ENCODE results near the gene TLCD4. TPM values are rescaled to one million over a fixed set of nuclear protein-coding genes. Genes with fewer than 3 reads are reported as not detected.
"Not testable (repeated sequence)": the region's sequence is repeated elsewhere in the genome, so short reads cannot be mapped to it uniquely, and the experiment has no call there.

Gene TLCD4
- polyA plus RNA-seq, 1 donor (not counting 4 experiments of a cell fraction or from before 2014, with no cell fraction given), result 0.01 TPM

DNA sequence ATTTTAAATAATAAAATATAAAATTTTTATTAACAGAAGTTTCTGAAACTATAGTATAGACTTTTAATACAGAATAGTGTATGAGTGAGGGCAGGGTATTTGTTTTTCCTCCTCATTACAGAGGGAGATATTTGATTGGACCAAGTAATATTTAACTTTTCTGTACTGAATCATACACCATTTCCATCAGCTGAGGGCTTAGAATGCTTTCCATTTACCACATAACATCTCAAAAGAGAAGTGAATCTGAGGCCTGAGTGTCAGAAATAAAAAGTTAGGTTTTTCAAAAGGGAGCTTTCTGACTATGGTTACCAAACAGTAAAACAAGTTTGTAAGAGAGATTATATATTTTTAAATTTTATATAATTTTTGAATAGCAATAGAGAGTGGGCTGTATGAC lies 29.5 kb downstream of the TLCD4 start:
- Histone ChIP-seq H3K9ac (ENCODE audit: control insufficient read depth, extremely low read depth, insufficient read depth, low read length) (no peak overlapping the region), H3K79me2 (ENCODE audit: control insufficient read depth, insufficient read depth, low read length) (no peaks in the 10 kb centered on the region), H4K20me1 (ENCODE audit: control insufficient read depth, extremely low read depth, insufficient read depth, low read length) (no peaks in the 10 kb centered on the region), H3K36me3 (ENCODE audit: control insufficient read depth in 2 of 2, extremely low read depth in 1 of 2, insufficient read depth in 2 of 2, low read length in 2 of 2) (no peaks in the 10 kb centered on the region), H3K27me3 (ENCODE audit: control insufficient read depth, extremely low read depth, insufficient read depth, low read length) (no peaks in the 10 kb centered on the region), H3K4me3 (ENCODE audit: control insufficient read depth in 2 of 3, extremely low read depth in 1 of 3, insufficient read depth in 2 of 3, low read depth in 1 of 3, low read length in 3 of 3) (no peak overlapping the region), H3K27ac (ENCODE audit: control insufficient read depth, insufficient read depth, low read length) (no peak overlapping the region), H3K4me1 (ENCODE audit: control insufficient read depth, extremely low read depth, insufficient read depth, low read length) (no peaks in the 10 kb centered on the region), H3K9me3 (ENCODE audit: control insufficient read depth, low read depth, low read length) (no peaks in the 10 kb centered on the region), H2AFZ (ENCODE audit: control insufficient read depth, low read length) (no peak overlapping the region), H3K4me2 (ENCODE audit: control insufficient read depth, extremely low read depth, insufficient read depth, low read depth, low read length) (no peak overlapping the region), H3K9me1 (ENCODE audit: control insufficient read depth, extremely low read depth, insufficient read depth, low read length) (no peaks in the 10 kb centered on the region)
- dilution Hi-C loops (cut with MboI; ENCODE audit: extremely low pct_ligation_motif_present, low sequenced_read_pairs), result no loop called here
- FAIRE-seq (no peak), DNase-seq (ENCODE audit: low read depth, low spot score) (no peak)
- TF ChIP-seq, protein P1, sequence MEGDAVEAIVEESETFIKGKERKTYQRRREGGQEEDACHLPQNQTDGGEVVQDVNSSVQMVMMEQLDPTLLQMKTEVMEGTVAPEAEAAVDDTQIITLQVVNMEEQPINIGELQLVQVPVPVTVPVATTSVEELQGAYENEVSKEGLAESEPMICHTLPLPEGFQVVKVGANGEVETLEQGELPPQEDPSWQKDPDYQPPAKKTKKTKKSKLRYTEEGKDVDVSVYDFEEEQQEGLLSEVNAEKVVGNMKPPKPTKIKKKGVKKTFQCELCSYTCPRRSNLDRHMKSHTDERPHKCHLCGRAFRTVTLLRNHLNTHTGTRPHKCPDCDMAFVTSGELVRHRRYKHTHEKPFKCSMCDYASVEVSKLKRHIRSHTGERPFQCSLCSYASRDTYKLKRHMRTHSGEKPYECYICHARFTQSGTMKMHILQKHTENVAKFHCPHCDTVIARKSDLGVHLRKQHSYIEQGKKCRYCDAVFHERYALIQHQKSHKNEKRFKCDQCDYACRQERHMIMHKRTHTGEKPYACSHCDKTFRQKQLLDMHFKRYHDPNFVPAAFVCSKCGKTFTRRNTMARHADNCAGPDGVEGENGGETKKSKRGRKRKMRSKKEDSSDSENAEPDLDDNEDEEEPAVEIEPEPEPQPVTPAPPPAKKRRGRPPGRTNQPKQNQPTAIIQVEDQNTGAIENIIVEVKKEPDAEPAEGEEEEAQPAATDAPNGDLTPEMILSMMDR (optimal IDR thresholded peaks at IDR 0.05 in 1 of 3, IDR thresholded peaks at IDR 0.05 in 1 of 3, conservative IDR thresholded peaks at IDR 0.05 in 1 of 3; ENCODE audit: extremely low read depth in 1 of 3, insufficient read depth in 2 of 3, low read length in 3 of 3), result no peak
- no peak for TF ChIP-seq EZH2 (IDR thresholded peaks at IDR 0.05; ENCODE audit: low read length)

DNA sequence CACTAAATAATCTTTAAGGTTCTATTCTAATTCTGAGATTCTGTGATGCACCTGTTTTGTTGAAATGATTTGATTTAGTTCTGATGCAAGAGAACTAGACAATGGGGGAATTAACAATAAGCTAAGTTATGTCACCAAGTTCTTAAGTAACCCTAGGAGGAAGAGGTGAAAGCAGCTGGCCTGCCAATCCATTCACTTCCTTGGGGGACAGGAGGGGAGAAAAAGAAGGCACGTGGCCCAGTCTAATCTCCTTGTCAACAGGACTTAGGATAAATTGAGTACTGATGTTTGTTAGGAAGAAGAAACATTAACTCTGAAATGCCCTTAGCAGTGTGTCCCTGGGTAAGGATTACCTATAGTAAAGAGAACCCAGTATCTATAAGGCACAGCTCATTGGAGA lies 36.9 kb downstream of the TLCD4 start:
- H3K4me2 ChIP-seq (ENCODE audit: control insufficient read depth, extremely low read depth, insufficient read depth, low read depth, low read length), result no peak overlapping the region
- H2AFZ ChIP-seq (ENCODE audit: control insufficient read depth, low read length), result no peak overlapping the region
- dilution Hi-C loops (cut with MboI; ENCODE audit: extremely low pct_ligation_motif_present, low sequenced_read_pairs), result no loop called here
- no peaks in the 10 kb centered on the region for H4K20me1 ChIP-seq (ENCODE audit: control insufficient read depth, extremely low read depth, insufficient read depth, low read length)
- no peaks in the 10 kb centered on the region for H3K79me2 ChIP-seq (ENCODE audit: control insufficient read depth, insufficient read depth, low read length)
- no peaks in the 10 kb centered on the region for H3K9me3 ChIP-seq (ENCODE audit: control insufficient read depth, low read depth, low read length)
- DNase-seq (ENCODE audit: low read depth, low spot score) (no peak), FAIRE-seq (no peak)
- H3K36me3 ChIP-seq (ENCODE audit: control insufficient read depth in 2 of 2, extremely low read depth in 1 of 2, insufficient read depth in 2 of 2, low read length in 2 of 2), result no peaks in the 10 kb centered on the region
- TF ChIP-seq, protein P1 (optimal IDR thresholded peaks at IDR 0.05 in 1 of 3, IDR thresholded peaks at IDR 0.05 in 1 of 3, conservative IDR thresholded peaks at IDR 0.05 in 1 of 3; ENCODE audit: extremely low read depth in 1 of 3, insufficient read depth in 2 of 3, low read length in 3 of 3), result no peak
- no peak for TF ChIP-seq EZH2 (IDR thresholded peaks at IDR 0.05; ENCODE audit: low read length)
- H3K4me1 ChIP-seq (ENCODE audit: control insufficient read depth, extremely low read depth, insufficient read depth, low read length), result no peaks in the 10 kb centered on the region
- no peaks in the 10 kb centered on the region for H3K9me1 ChIP-seq (ENCODE audit: control insufficient read depth, extremely low read depth, insufficient read depth, low read length)
- H3K27me3 ChIP-seq (ENCODE audit: control insufficient read depth, extremely low read depth, insufficient read depth, low read length), result no peaks in the 10 kb centered on the region
- no peak overlapping the region for H3K27ac ChIP-seq (ENCODE audit: control insufficient read depth, insufficient read depth, low read length)
- H3K4me3 ChIP-seq (ENCODE audit: control insufficient read depth in 2 of 3, extremely low read depth in 1 of 3, insufficient read depth in 2 of 3, low read depth in 1 of 3, low read length in 3 of 3), result no peak overlapping the region
- H3K9ac ChIP-seq (ENCODE audit: control insufficient read depth, extremely low read depth, insufficient read depth, low read length), result no peak overlapping the region

DNA sequence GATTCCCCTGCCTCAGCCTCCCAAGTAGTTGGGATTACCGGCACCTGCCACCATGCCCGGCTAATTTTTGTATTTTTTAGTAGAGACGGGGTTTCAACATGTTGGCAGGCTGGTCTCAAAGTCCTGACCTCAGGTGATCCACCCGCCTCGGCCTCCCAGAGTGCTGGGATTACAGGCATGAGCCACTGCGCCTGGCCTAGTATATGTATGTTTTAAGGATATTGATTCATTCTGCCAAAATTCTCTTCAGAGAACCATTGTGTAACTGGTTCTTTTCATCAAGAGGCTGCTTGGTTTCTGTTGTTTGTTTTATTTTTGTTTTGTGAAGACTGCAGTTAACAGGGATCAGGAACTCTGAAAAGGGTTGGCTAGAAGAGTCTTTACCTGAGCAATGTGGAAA lies 48.4 kb downstream of the TLCD4 start:
- H3K79me2 ChIP-seq (ENCODE audit: control insufficient read depth, insufficient read depth, low read length); H3K9me3 ChIP-seq (ENCODE audit: control insufficient read depth, low read depth, low read length); H3K27me3 ChIP-seq (ENCODE audit: control insufficient read depth, extremely low read depth, insufficient read depth, low read length); dilution Hi-C loops (cut with MboI; ENCODE audit: extremely low pct_ligation_motif_present, low sequenced_read_pairs); H3K27ac ChIP-seq (ENCODE audit: control insufficient read depth, insufficient read depth, low read length); H3K36me3 ChIP-seq (ENCODE audit: control insufficient read depth in 2 of 2, extremely low read depth in 1 of 2, insufficient read depth in 2 of 2, low read length in 2 of 2); H3K4me2 ChIP-seq (ENCODE audit: control insufficient read depth, extremely low read depth, insufficient read depth, low read depth, low read length); FAIRE-seq; H3K9me1 ChIP-seq (ENCODE audit: control insufficient read depth, extremely low read depth, insufficient read depth, low read length); H3K4me3 ChIP-seq (ENCODE audit: control insufficient read depth in 2 of 3, extremely low read depth in 1 of 3, insufficient read depth in 2 of 3, low read depth in 1 of 3, low read length in 3 of 3); DNase-seq (ENCODE audit: low read depth, low spot score); H2AFZ ChIP-seq (ENCODE audit: control insufficient read depth, low read length); H3K9ac ChIP-seq (ENCODE audit: control insufficient read depth, extremely low read depth, insufficient read depth, low read length); H3K4me1 ChIP-seq (ENCODE audit: control insufficient read depth, extremely low read depth, insufficient read depth, low read length); H4K20me1 ChIP-seq (ENCODE audit: control insufficient read depth, extremely low read depth, insufficient read depth, low read length): not testable (repeated sequence)

All from keratinocyte (primary cell).